ENCODE measurements around the gene LSS.
A peak's percentile ranks its signal among the peaks of the same experiment; 100 is the strongest.
"Not testable (repeated sequence)": the region's sequence is repeated elsewhere in the genome, so short reads cannot be mapped to it uniquely, and the experiment has no call there.

LSS gene

DNA sequence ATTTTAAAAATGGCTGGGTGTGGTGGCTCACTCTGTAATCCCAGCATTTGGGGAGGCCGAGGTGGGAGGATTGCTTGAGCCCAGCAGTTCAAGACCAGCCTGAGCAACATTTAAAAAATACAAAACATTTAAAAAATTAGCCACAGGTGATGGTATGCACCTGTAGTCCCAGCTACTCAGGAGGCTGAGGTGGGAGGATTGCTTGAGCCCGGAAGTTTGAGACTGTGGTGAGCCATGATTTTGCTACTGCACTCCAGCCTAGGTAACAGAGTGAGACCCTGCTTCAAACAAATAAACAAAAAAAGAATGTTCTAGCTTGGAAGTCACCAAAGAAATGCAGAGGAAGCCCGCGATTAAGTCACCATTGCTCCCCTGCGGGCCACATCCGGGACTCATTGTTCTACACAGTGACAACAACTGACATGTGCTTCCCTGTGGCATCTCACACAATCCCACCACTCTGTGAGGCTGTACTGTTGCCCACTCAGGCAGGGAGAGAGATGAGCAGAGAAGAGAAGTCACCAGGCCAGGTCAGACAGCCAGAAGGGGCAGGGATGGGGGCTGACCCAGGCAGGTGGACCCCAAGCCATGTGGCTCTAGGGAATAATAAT lies 25.9 kb downstream of the LSS start:
- DNase-seq = no peak

DNA sequence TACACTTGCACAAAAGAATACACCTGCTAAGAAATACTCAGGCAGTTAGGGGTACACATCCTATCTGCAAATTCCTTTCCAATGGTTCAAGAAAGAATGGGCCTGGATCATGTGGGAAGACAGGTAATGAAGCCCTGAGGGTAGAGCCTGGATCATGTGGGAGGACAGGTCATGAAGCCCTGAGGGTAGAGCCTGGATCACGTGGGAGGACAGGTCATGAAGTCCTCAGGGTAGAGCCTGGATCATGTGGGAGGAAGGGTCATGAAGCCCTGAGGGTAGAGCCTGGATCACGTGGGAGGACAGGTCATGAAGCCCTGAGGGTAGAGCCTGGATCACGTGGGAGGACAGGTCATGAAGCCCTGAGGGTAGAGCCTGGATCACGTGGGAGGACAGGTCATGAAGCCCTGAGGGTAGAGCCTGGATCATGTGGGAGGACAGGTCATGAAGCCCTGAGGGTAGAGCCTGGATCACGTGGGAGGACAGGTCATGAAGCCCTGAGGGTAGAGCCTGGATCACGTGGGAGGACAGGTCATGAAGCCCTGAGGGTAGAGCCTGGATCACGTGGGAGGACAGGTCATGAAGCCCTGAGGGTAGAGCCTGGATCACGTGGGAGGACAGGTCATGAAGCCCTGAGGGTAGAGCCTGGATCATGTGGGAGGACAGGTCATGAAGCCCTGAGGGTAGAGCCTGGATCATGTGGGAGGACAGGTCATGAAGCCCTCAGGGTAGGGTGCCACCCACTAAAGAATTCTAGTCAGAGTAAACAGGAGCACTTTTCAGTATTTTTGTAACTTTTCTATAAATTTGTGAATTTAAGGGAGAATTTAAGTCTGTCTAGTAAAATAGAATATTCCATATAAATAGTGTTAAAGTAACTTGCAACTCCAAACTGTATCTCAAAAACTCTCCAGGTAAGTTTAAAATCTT lies 27.4 kb downstream of the LSS start:
- not testable (repeated sequence) for DNase-seq

DNA sequence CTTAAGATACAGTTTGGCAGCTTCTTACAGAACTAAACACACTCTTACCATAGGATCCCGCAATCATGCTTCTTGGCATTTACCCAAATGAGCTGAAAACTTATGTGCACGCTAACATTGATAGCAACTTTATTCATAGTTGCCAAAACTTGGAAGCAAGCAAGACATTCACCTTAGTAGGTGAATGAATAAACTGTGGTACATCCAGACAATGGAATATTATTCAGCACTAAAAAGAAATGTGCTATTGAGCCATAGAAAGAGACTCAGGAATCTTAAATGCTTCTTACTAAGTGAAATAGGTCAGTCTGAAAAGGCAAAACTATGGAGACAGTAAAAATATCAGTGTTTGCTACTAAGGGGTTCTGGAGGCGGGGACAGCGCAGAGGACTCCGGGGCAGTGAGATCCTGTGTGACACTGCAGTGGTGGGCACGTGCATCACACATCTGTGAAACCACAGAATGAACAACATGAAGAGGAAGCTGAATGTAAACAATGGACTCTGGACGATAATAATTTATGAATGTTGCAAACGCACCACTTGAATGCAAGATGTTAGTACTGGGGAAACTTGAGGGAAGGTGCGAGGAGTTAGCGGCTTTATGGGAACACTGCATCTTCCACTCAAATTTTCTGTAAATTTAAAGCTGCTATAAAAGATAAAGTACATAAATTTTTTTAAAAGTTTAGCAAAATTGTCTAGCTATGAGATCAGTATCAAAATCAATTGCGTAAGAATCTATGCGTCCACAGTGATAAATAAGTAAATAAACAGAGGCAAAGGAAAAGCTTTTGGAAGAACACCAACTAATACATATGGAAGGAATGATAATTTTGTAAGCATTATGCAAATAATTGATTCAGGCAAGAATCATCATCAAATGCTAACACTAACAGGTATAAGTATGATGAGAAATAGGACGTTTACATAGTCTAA lies 28.9 kb downstream of the LSS start:
- DNase-seq = no peak

DNA sequence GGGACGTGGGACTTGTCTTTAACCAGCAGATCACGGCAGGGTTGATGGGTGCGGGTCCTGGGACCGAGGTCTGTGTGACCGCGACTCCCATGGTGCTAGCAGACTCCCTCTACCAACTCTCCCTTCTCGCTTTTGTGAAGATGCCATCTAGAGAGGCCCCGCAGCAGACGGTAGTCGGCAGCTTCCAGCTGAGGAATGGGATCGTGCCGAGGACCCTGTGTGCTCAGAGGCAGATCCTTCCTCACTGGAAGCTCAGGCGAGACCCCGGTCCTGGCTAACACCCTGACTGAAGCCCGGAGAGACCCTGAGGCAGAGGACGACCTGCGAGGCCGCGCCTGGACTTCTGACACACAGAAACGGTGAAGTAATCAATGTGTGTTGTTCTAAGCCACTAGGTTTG lies 31.8 kb downstream of the LSS start:
- DNase-seq = no peak

DNA sequence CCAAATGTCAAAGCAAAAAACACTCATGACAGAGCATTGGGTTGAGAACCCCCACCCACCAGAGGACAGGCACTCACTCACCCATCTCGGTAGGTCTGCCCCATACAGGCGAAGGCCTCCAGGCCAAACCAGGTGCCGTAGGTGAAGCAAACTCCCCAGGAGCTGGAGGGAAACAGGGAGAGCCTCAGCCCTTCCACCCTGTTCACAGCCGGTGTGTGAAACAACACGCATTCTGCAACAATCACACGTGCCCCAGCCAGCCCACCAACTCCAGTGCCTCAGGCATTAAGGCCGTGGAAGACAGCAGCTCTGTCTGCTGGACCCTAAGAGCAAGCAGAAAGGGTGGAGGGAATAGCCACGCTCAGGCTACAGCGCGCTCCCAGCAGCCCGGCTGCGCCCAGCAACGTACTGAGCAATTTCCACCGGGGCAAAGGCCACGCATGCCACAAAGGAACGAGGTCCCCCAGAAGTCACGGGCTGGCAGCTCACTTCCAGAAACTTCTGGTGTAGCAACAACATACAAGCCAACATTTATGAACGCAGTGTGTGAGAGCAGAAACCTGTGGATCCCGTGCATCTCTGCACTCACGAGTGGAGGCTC lies 32.9 kb downstream of the LSS start:
- no peak for DNase-seq

DNA sequence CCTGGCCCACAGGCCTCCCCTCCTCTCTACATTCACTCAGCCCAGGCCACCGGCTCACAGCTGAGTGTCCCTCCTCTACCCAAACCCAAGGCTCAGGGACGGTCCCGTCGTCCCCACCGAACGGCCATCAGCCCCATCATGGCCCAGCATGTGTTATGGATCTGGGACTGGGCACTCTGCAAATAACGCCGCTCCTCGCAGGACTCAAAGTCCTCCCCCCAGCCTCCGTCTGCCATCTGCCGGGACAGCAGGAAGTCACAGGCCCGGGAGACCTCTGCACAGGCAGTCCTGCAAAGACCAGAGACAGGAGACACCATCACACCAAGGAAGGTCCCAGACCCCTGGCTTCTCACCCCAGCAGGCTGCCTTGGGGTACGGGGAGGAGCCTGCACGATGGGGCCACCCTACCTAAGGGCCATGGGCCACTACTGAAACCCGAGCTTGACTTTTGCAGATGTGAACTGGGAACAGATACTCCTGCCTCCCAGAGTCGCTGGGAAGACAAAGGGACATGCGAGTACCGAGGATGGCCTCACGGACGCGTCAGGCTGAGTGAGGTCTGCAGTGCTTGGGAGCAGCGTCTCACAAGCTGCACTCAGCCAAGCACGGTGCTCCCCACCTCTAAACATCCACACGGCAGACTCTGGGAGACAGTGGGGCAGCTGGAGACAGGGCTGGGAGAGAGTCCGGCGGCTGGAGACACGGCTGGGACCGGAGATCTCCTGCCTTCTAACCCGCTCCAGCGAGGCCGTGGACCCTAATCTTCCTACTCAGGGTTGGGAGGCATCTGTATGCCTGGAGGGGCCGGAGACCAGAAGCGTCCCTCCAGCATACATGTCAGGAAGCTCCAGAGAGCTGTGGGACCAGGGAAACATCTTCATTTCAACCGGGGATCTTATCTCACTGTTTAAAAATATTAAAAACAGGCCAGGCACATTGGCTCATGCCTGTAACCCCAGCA lies 33.9 kb downstream of the LSS start:
- no peak for DNase-seq

DNA sequence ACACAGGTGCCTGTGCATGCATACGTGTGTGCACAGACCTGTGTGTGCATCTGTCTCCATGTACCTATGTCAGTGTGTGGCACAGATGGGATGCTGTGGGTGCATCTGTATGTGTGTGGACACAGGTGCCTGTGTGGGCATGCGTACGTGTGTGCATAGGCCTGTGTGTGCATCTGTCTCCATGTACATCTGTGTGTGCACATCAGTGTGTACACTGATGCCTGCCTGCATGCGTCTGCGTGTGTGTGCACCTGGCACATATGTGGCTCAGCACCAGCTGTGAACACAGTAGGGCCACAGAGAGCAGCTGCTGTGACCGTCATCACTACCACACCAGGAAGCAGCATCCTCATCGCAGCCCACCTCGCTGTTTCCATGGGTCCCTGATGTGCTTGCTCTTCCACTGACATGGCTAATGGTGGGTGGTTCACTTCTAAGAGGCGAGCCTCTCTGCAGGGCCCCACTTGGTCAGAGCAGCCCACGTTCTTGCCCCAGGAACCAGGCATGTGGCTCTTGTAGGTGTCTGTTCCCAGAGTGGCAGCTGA lies 34.7 kb downstream of the LSS start:
- no peak for DNase-seq

DNA sequence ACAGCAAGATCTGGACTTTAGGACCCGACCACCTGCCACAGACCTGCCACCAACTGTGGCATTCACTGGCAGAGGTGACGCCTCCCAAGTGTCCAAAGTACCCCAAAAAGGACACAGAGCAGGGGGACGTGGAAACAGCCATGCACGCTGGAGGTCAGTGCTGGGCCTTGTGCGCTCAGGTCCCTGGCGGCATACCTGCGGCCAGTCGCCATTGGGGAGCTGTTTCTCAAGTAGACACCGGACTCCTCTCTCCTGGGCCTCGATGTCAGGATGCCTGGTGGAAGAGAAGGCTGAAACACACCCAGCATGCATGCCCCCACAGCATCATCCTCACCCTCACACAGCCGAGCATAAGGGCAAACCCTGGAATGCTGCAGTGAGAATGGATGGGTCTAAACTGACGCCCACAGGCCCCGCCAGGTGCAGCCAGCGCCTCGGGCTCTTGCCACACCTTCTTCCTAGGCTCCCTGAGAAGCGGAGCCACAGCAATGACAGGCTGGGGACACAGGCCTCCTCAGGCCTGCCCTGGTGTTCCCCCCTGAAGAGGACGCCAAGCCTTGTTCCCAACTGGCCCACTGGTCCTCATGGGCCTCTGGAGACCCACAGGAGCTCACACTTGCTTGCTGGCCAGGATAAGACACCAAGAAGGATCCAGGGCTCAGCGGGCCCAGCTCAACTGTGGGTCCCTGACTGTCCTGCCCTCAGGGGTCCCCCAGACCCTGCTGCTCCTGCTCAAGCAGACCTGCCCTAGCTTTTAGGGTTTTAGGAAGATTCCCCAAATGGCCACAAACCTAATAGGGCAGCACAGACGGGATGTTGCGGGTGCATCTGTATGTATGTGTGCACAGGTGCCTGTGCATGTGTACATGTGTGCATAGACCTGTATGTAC lies 36.6 kb downstream of the LSS start:
- no peak for DNase-seq

DNA sequence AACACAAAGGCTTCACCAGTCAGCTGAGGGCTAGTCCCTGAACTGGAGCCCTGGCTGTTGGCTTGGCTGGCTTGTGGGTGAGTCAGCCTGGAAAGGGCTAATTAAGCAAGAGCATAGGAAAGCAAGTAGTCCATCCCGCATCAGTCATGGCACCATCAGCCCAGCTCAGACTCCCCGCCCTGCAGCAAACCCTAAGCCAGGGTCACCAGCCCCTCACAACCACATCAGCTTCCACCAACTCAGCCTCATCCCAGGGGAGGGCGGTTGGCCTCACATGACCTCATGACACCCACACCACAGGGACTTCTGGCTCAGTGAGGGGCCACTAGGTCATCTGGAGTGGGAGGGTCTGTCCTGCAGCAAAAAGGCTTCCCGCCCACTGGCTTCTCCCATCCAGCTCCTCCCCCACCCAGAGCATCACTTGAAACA lies 37.3 kb downstream of the LSS start:
- no peak for DNase-seq

DNA sequence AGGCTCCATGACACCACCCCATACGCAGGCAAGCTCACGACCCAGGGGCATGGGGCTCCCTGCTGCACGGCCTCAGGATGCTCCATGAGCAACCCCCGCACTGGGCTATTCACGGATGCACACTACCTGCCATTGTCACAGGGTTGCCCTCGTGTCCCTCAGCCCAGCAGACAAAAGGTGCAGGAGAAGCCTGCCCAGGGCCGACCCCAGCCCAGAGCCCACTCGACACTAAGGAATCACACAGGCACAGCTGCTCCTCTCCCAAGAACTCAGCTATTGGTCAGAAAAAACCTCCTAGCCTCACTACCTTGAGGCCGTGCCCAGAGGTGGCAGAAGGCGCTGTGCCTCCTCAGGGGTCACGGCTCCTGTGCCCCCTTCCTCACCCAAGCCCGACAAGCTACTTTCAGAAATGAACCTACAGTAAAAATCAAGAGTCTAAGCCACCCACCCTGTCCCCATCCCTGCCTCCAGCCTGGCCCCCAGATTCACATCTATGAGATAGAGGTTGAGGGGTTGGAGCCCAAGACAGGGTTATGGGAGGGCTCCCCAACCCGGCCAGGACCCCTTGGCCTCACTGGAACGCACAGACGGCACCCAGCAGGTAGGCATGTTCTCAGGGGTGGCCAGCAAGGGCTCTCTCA lies 38.0 kb downstream of the LSS start:
- no peak for DNase-seq

DNA sequence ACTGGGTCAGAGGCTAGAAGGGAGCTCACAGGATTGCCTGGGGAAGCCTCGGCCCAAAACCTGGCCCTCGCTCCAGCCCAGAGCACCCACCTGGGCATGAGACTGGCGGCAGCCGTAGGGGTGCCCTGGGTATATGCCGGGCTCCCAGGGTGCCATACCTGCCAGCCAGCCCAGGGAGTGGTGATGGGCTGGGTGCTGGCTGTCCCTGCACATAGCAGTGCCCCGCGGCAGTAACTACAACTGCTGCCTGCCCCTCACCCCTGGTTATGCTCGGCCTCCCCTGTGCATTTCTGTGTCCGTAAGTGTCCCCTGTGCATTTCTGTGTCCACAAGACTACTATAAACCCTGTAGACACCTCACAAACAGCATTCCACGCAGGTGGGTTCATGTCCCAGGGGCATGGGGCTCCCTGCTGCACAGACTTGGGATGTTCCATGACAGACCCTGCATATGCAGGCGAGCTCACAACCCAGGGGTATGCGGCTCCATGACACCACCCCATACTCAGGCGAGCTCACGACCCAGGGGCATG lies 38.5 kb downstream of the LSS start:
- no peak for DNase-seq

DNA sequence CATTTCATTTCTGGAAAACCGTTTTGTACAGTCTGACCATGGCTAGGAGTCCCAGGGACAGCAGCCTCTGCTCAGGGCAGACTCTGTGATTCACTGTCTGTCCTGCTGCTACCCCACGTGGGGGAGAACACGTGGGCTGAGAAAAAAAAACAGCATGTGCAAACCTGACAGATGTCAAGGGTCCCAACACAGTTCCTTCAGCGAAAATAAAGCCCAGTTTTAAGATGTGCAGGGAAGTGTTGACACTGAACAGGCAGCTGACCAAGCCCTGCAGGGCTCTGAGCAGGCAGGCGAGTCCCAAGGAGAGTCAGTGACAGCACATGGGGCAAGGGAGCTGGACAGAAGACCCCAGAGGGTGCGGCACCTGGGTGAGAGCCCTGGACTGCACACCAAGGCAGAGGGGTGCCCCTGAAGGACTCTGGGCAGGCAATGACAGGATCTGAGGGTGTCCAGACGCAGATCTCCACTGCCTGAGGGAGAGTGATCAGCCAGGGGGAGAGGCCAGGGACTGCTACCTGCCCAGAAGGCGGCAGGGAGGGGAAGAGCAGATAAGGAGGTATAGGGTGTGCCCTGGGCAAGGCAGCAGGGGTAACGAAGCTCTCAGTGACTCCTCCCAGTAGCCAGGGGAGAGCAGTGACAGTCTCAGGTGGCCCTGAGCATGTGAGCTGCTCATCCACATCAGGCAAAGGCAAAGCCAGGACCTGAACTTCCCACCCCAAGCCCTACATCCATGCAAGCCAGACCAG lies 39.2 kb downstream of the LSS start:
- peak; percentile 24 for DNase-seq

DNA sequence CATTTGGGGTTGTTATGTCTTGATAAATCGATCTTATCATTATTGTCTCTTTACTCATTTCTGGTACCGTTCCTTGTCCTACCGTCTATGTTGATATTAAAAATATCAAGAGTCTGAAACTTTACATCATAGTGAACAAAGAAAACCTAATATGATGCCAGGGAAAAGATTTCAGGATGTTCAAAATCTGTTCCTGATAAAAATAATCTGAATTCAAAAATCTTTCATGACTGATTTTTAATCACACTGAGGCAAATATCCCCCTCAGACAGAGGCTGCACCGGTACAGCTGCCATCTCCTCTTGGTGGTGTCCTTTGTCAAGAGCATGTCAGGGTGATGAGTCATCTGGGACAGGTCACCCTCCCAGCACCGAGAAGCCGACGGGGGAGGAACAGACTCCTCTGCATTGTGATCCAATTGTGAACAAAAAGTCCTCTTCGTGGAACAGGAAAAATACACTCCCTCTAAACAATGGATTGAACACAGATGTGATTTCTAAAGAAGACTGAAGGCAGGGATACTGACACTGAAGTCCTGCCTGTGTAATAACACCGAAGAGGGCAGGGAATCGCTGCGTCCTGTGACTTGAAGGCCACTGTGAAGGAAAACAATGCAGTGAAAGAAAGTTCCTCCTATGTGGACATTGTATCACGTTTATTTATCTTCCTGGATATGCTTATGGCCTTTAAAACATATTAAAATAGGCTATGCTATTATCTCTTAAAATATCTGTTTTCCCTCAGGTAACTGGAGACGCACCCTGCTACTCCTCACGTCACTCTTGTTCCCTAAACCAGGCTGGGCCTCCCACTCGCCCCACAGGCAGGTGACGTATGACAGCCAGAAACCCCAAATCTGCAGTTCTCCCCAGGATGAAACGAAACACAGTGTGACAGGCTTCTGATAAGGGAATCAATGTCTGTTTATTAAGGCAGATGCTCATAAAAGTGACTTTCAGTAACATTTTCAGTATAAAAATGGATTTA lies 40.1 kb downstream of the LSS start:
- DNase-seq = no peak

DNA sequence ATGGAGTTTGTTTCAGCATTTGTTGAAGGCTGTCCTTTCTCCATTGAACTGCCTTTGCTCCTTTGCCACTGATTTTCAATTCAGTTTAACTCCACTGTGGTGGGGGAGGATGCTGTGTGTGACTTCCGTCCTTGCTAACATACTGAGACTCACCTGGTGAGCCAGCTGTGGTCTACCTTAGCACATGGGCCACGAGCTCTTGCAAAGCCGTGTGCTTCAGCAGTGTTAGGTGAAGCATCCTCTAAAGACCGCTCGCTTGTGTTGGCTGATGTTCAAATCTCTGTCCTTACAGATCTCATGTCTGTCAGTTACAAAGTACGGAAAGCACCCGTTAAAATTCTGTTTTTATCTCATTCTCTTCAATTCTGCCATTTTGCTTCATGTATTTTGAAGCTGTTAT lies 40.8 kb downstream of the LSS start:
- no peak for DNase-seq

DNA sequence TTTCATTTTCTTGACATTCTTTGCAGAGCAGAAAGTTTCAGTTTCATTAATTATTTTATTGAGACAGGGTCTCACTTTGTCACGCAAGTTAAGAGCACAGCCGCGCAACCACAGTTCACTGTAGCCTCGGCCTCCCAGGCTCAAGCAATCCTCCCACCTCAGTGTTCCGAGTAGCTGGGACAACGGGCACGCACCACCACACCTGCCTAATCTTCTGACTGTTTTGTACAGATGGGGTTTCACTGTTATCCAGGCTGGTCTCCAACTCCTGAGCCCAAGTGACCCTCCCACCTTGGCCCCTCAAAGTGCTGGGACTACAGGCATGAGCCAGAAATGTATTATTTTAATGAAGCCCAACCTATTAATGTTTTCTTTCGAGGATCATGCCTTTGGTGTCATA lies 41.3 kb downstream of the LSS start:
- no peak for DNase-seq

DNA sequence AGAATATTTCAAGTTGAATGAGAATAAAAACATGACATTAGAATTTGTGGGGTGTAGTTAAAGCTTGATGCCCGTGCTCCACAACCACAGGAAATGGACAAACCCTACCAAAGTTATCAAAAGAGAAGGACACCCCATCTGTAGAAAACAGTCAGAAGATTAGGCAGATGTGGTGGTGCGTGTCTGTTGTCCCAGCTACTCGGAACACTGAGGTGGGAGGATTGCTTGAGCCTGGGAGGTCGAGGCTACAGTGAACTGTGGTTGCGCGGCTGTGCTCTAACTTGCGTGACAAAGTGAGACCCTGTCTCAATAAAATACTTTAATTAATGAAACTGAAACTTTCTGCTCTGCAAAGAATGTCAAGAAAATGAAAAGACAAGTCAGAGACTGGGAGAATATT lies 42.9 kb downstream of the LSS start:
- DNase-seq = no peak
